Neuronal stem cell (in vitro differentiated cells): Measurements from ENCODE around the gene GRHPR.
"Not testable (repeated sequence)": the region's sequence is repeated elsewhere in the genome, so short reads cannot be mapped to it uniquely, and the experiment has no call there.

Experiments
- DNase-seq: peaks from one replicate; pipeline ENCODE4 v3.0.0-alpha.2; 2013; ENCODE audit warnings: low spot score
- H2AFZ ChIP-seq: one replicate; pipeline ENCODE4 v1.6.1; 2013; ENCODE audit warnings: mild to moderate bottlenecking, low read length, inconsistent platforms
- H2AK5ac ChIP-seq: 2 replicates; pipeline ENCODE4 v1.6.1; 2013; ENCODE audit warnings: low read depth, mild to moderate bottlenecking, inconsistent platforms, low read length, moderate library complexity, mixed read lengths
- H2BK120ac ChIP-seq: 2 replicates; pipeline ENCODE4 v1.6.1; 2013; ENCODE audit warnings: low read depth, mild to moderate bottlenecking, inconsistent platforms, low read length, moderate library complexity, mixed read lengths
- H2BK12ac ChIP-seq: one replicate; pipeline ENCODE4 v1.6.1; 2013; ENCODE audit warnings: low read length, inconsistent platforms
- H2BK15ac ChIP-seq: 2 replicates; pipeline ENCODE4 v1.6.1; 2013; ENCODE audit warnings: mild to moderate bottlenecking, low read length, inconsistent platforms, mixed read lengths
- H2BK5ac ChIP-seq: one replicate; pipeline ENCODE4 v1.6.1; 2013; ENCODE audit warnings: inconsistent platforms, mild to moderate bottlenecking, low read length, moderate library complexity
- H3K14ac ChIP-seq: one replicate; pipeline ENCODE4 v1.6.1; 2013; ENCODE audit warnings: low read length, inconsistent platforms
- H3K18ac ChIP-seq: 2 replicates; pipeline ENCODE4 v1.6.1; 2013; ENCODE audit warnings: low read length, inconsistent platforms
- H3K23ac ChIP-seq: 2 replicates; pipeline ENCODE4 v1.6.1; 2013; ENCODE audit warnings: low read depth, mild to moderate bottlenecking, mixed read lengths, low read length, inconsistent platforms; ENCODE audit not compliant: poor library complexity
- H3K27ac ChIP-seq: replicated peaks from 3 replicates; pipeline ENCODE4 v1.5.1; 2013; ENCODE audit warnings: low read length, inconsistent platforms
- H3K27me3 ChIP-seq, 3 experiments: 2 replicates each; pipeline ENCODE4 v1.6.1; 2013; ENCODE audit warnings: low read length in 3 of 3, mild to moderate bottlenecking in 2 of 3, inconsistent platforms in 1 of 3, low read depth in 1 of 3, mixed read lengths in 1 of 3, moderate library complexity in 1 of 3; ENCODE audit not compliant: control insufficient read depth in 3 of 3, insufficient read depth in 3 of 3
- H3K36me3 ChIP-seq, 2 donors: replicated peaks in 1 of 2; 2 replicates each; pipeline ENCODE4 v1.6.1; 2013; ENCODE audit warnings: low read length in 2 of 2; ENCODE audit not compliant: control insufficient read depth in 2 of 2, insufficient read depth in 2 of 2
- H3K4ac ChIP-seq: 2 replicates; pipeline ENCODE4 v1.6.1; 2013; ENCODE audit warnings: inconsistent platforms, mild to moderate bottlenecking, low read length, moderate library complexity
- H3K4me1 ChIP-seq, 2 donors: 1 replicate in 1 of 2; 2 replicates in 1 of 2; pipeline ENCODE4 v1.6.1; 2013; ENCODE audit warnings: low read length in 2 of 2, low read depth in 1 of 2; ENCODE audit not compliant: control insufficient read depth in 2 of 2, insufficient read depth in 1 of 2
- H3K4me2 ChIP-seq: one replicate; pipeline ENCODE4 v1.6.1; 2013; ENCODE audit warnings: mild to moderate bottlenecking, low read length, inconsistent platforms; ENCODE audit not compliant: insufficient read depth, poor library complexity, severe bottlenecking
- H3K4me3 ChIP-seq, 2 donors: 2 replicates each; pipeline ENCODE4 v1.5.1; 2013; ENCODE audit warnings: low read length in 2 of 2, mild to moderate bottlenecking in 2 of 2, inconsistent platforms in 1 of 2, moderate library complexity in 1 of 2
- H3K79me1 ChIP-seq: one replicate; pipeline ENCODE4 v1.6.1; 2013; ENCODE audit warnings: low read depth, mild to moderate bottlenecking, inconsistent platforms, low read length, moderate library complexity
- H3K9ac ChIP-seq: one replicate; pipeline ENCODE4 v1.6.1; 2013; ENCODE audit warnings: mild to moderate bottlenecking, low read depth, low read length, inconsistent platforms; ENCODE audit not compliant: poor library complexity
- H3K9me3 ChIP-seq, 2 donors: replicated peaks in 1 of 2; 2 replicates each; pipeline versions ENCODE3 to v1.6.1; 2013; ENCODE audit warnings: low read length in 2 of 2, mild to moderate bottlenecking in 2 of 2, inconsistent platforms in 1 of 2, low read depth in 1 of 2, mixed read lengths in 1 of 2, moderate library complexity in 1 of 2; ENCODE audit not compliant: control insufficient read depth in 2 of 2, insufficient read depth in 1 of 2
- H4K8ac ChIP-seq: one replicate; pipeline ENCODE4 v1.6.1; 2013; ENCODE audit warnings: low read depth, mild to moderate bottlenecking, inconsistent platforms, low read length, moderate library complexity
- H4K91ac ChIP-seq: one replicate; pipeline ENCODE4 v1.6.1; 2013; ENCODE audit warnings: low read length, low read depth, mild to moderate bottlenecking, inconsistent platforms; ENCODE audit not compliant: poor library complexity
- WGBS, 2 donors: extraction: QIAGEN DNeasy Blood & Tissue Kit; methylation state at CpG; one replicate each; pipeline ENCODE4 v1.1.7; 2013; ENCODE audit warnings: missing lambda C conversion rate in 2 of 2, mixed read lengths in 1 of 2; ENCODE audit not compliant: insufficient read length in 2 of 2, insufficient replicate concordance in 1 of 2; ENCODE audit errors: extremely low coverage in 2 of 2; 5-methylcytosine and 5-hydroxymethylcytosine counted together

GRHPR gene

DNA sequence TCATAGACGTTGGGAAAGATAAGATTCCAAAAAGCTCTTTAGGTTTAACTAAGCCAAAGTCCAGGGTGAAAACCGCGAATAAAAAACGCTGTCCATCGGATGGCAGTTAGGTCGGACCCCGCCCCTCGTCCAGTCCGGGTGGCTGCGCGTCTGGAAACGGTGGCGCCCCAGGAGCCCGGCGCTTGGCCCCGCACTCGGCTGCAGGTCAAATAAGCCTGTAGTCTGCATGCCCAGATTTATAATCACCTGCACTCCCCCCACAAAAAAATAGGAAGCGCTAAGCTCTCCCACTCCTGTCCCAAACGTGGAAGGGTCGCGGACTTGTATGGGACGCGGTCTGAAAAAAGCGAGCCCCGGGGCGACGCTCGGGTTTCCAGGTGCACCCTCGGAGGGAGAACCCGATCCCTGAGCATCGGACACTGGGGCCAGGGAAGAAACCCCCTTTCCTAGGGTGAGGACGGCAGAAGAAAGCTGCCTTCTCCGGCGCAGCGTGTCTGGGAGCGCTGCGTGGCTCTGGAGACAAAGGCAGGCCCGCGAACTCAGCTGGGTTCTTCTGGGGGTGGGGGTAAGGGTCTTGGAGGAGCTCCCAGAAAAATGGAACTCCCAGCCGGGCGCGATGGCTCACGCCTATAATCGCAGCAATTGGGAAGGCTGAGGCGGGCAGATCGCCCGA lies 43.7 kb downstream of the GRHPR start:
- Histone ChIP-seq H2BK15ac (no peak overlapping the region), H3K27me3 (no peaks in the 10 kb centered on the region), H2BK5ac (peak overlapping the region; percentile 54), H3K4me1 (peaks cover 6 to 9% of the 10 kb centered on the region in 2 donors), H3K4ac (no peak overlapping the region), H3K18ac (peak overlapping the region; percentile 96), H3K36me3 (peaks cover 0 to 14% of the 10 kb centered on the region in 2 donors), H2AFZ (peak overlapping the region; percentile 92), H3K79me1 (peaks cover 2% of the 10 kb centered on the region), H3K23ac (peak overlapping the region; percentile 3), H2BK120ac (no peak overlapping the region), H3K27ac (peak overlapping the region; percentile 100), H3K9ac (peak overlapping the region; percentile 87), H4K91ac (no peak overlapping the region), H2AK5ac (no peak overlapping the region), H3K4me2 (peak overlapping the region; percentile 92), H3K14ac (no peak overlapping the region), H3K9me3 (no peaks in the 10 kb centered on the region), H3K4me3 (peak overlapping the region; percentile 78 to 88), H2BK12ac (no peak overlapping the region), H4K8ac (no peak overlapping the region)
- DNase-seq = peak; percentile 77
- no CpG with 5 or more reads among the region's 47 CpGs for whole genome bisulfite sequencing, 2 donors

- not testable (repeated sequence) for H2BK5ac ChIP-seq, H3K36me3 ChIP-seq, H3K27ac ChIP-seq, H2BK120ac ChIP-seq, H2AK5ac ChIP-seq, H3K14ac ChIP-seq, H4K91ac ChIP-seq, H3K23ac ChIP-seq, H3K18ac ChIP-seq, H3K4me1 ChIP-seq, H3K9me3 ChIP-seq, H3K27me3 ChIP-seq, H3K79me1 ChIP-seq, H2BK15ac ChIP-seq, H3K4ac ChIP-seq, H3K9ac ChIP-seq, H2AFZ ChIP-seq, H4K8ac ChIP-seq, DNase-seq, H3K4me3 ChIP-seq
- peak overlapping the region; percentile 54 for H2BK12ac ChIP-seq
- peak overlapping the region; percentile 4 for H3K4me2 ChIP-seq
- WGBS, 2 donors = no CpG with 5 or more reads among the region's 17 CpGs
Observed at GRCh38 chr9:37467530-37467929, 45.0 kb downstream of the GRHPR start.

- H3K23ac ChIP-seq = peak overlapping the region; percentile 86
- H3K36me3 ChIP-seq = no peaks in the 10 kb centered on the region
- H3K9me3 ChIP-seq = peaks cover 1 to 2% of the 10 kb centered on the region in 2 donors
- no peak overlapping the region for H2AK5ac ChIP-seq
- H3K9ac ChIP-seq = no peak overlapping the region
- peaks cover 4 to 6% of the 10 kb centered on the region in 2 donors for H3K4me1 ChIP-seq
- no peak overlapping the region for H2BK15ac ChIP-seq
- no peaks in the 10 kb centered on the region for H3K27me3 ChIP-seq
- no peak for DNase-seq
- H4K8ac ChIP-seq = no peak overlapping the region
- H3K14ac ChIP-seq = no peak overlapping the region
- H3K4ac ChIP-seq = no peak overlapping the region
- H2BK12ac ChIP-seq = peak overlapping the region; percentile 73
- no peak overlapping the region for H4K91ac ChIP-seq
- no peak overlapping the region for H3K4me3 ChIP-seq
- H3K4me2 ChIP-seq = no peak overlapping the region
- H2AFZ ChIP-seq = no peak overlapping the region
- H3K79me1 ChIP-seq = peaks cover 2% of the 10 kb centered on the region
- WGBS, 2 donors = no CpG with 5 or more reads among the region's 6 CpGs
- no peak overlapping the region for H2BK5ac ChIP-seq
- peak overlapping the region; percentile 72 for H3K18ac ChIP-seq
- no peak overlapping the region for H2BK120ac ChIP-seq
- H3K27ac ChIP-seq = no peak overlapping the region
Observed at GRCh38 chr9:37468620-37469019, 46.1 kb downstream of the GRHPR start.

DNA sequence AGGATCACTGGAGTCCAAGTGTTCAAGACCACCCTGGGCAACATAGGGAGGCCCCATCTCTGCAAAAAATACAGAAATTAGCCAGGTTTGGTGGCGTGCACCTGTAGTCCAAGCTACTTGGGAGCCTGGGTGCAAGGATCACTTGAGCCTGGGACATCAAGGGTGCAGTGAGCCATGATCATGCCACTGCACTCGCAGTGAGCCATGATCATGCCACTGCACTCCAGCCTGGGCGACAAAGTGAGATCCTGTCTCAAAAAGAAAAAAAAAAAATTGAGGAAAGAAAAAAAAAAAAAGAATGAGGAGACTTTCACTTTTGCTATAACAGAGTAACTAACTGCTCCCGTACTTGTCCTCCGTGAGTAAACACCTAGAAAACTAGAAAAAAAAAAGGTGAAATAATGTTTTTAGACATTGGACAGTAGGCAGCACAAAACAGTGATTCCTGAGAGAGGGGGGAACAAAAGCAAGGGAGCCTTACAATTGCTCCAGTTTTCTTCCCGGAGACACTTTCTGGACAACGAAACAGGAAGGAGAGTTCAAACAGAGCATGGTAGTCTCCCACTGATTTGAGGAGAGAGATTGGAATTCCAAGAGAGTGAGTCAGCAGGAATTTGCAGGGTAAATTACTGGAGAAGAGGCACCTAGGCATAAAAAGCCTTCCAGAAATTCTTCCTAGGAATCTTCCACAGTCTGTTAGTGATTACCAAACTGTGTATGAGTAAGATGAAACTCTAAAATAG lies 49.6 kb downstream of the GRHPR start:
- Histone ChIP-seq H2BK5ac (no peak overlapping the region), H3K14ac (no peak overlapping the region), H3K9ac (no peak overlapping the region), H3K36me3 (no peaks in the 10 kb centered on the region), H3K79me1 (peaks cover 2% of the 10 kb centered on the region), H3K4me3 (no peak overlapping the region), H3K4me2 (no peak overlapping the region), H3K4ac (no peak overlapping the region), H2BK15ac (no peak overlapping the region), H3K9me3 (peaks cover 7 to 17% of the 10 kb centered on the region in 2 donors), H2AK5ac (no peak overlapping the region), H3K27ac (peak overlapping the region; percentile 83), H3K18ac (peak overlapping the region; percentile 0), H2BK120ac (no peak overlapping the region), H3K23ac (no peak overlapping the region), H4K8ac (no peak overlapping the region), H3K27me3 (no peaks in the 10 kb centered on the region), H2AFZ (peak overlapping the region; percentile 85), H4K91ac (no peak overlapping the region), H2BK12ac (no peak overlapping the region), H3K4me1 (peaks cover 0 to 3% of the 10 kb centered on the region in 2 donors)
- no CpG with 5 or more reads among the region's 7 CpGs for WGBS, 2 donors
- DNase-seq = peak; percentile 73
